ENCODE measurements around the gene ZNF837. TPM values are rescaled to one million over a fixed set of nuclear protein-coding genes. Genes with fewer than 3 reads are reported as not detected.
A peak's percentile ranks its signal among the peaks of the same experiment; 100 is the strongest.

The ZNF837 gene
- total and polyA plus RNA-seq, 2 donors (not counting 1 experiment from before 2014, with no cell fraction given): 0.27 to 1.8 TPM

GRCh38 chr19:58362272-58362994 is 18.4 kb downstream of the ZNF837 start, which contains the start of gene ZNF497:
Gene ZNF497, minus strand, starts transcription at chr19:58362751. Its CDS starts 5,116 bp downstream, at chr19:58357635.
- peak within 1 kb of the TSS; percentile 99 for H3K4me2 ChIP-seq (ENCODE audit: extremely low read depth, insufficient read depth, low read length)
- peak; percentile 94 to 97 for DNase-seq (ENCODE audit: low read depth in 2 of 2)
- no peaks in the 10 kb centered on the region for H3K9me3 ChIP-seq (ENCODE audit: control insufficient read depth, insufficient read depth, low read depth, low read length)
- TF ChIP-seq EZH2 (IDR thresholded peaks at IDR 0.05; ENCODE audit: low read length, missing control alignments) (no peak), CTCF (conservative IDR thresholded peaks at IDR 0.05 in 1 of 2, IDR thresholded peaks at IDR 0.05 in 1 of 2; ENCODE audit: low read depth in 1 of 2, low read length in 2 of 2) (no peak)
- peak within 1 kb of the TSS; percentile 61 to 85 (median 77) for H3K4me3 ChIP-seq (replicated peaks in 1 of 4; ENCODE audit: control extremely low read depth in 1 of 4, insufficient read depth in 1 of 4, low read depth in 3 of 4, low read length in 4 of 4)
- no peaks in the 10 kb centered on the region for H3K79me2 ChIP-seq (ENCODE audit: control insufficient read depth, insufficient read depth, low read length)
- peak within 1 kb of the TSS; percentile 97 for H3K27ac ChIP-seq (ENCODE audit: insufficient read depth, low read length)
- H3K9ac ChIP-seq (ENCODE audit: insufficient read depth, low read length): peak within 1 kb of the TSS; percentile 94
- H3K4me1 ChIP-seq (ENCODE audit: control insufficient read depth, extremely low read depth, insufficient read depth, low read length): peaks cover 2% of the 10 kb centered on the region
- H3K27me3 ChIP-seq (ENCODE audit: control insufficient read depth, insufficient read depth, low read length): no peaks in the 10 kb centered on the region
- no peaks in the 10 kb centered on the region for H4K20me1 ChIP-seq (ENCODE audit: control insufficient read depth, extremely low read depth, insufficient read depth, low read length)
- no peaks in the 10 kb centered on the region for H3K36me3 ChIP-seq (ENCODE audit: control insufficient read depth, insufficient read depth, low read length)
- peak within 1 kb of the TSS; percentile 94 for H2AFZ ChIP-seq (ENCODE audit: low read length)

GRCh38 chr19:58361900-58362271 is 18.9 kb downstream of the ZNF837 start:
- H3K36me3 ChIP-seq (ENCODE audit: control insufficient read depth, insufficient read depth, low read length): no peaks in the 10 kb centered on the region
- peak overlapping the region; percentile 94 for H3K9ac ChIP-seq (ENCODE audit: insufficient read depth, low read length)
- no peaks in the 10 kb centered on the region for H3K79me2 ChIP-seq (ENCODE audit: control insufficient read depth, insufficient read depth, low read length)
- H2AFZ ChIP-seq (ENCODE audit: low read length): peak overlapping the region; percentile 75
- H3K4me2 ChIP-seq (ENCODE audit: extremely low read depth, insufficient read depth, low read length): peak overlapping the region; percentile 99
- H3K9me3 ChIP-seq (ENCODE audit: control insufficient read depth, insufficient read depth, low read depth, low read length): no peaks in the 10 kb centered on the region
- H3K4me3 ChIP-seq (replicated peaks in 1 of 4; ENCODE audit: control extremely low read depth in 1 of 4, insufficient read depth in 1 of 4, low read depth in 3 of 4, low read length in 4 of 4): peak overlapping the region; percentile 59 to 85 (median 77)
- H3K27ac ChIP-seq (ENCODE audit: insufficient read depth, low read length): peak overlapping the region; percentile 97
- no peaks in the 10 kb centered on the region for H4K20me1 ChIP-seq (ENCODE audit: control insufficient read depth, extremely low read depth, insufficient read depth, low read length)
- H3K27me3 ChIP-seq (ENCODE audit: control insufficient read depth, insufficient read depth, low read length): no peaks in the 10 kb centered on the region
- peaks cover 2% of the 10 kb centered on the region for H3K4me1 ChIP-seq (ENCODE audit: control insufficient read depth, extremely low read depth, insufficient read depth, low read length)
- TF ChIP-seq EZH2 (IDR thresholded peaks at IDR 0.05; ENCODE audit: low read length, missing control alignments) (no peak), CTCF (conservative IDR thresholded peaks at IDR 0.05 in 1 of 2, IDR thresholded peaks at IDR 0.05 in 1 of 2; ENCODE audit: low read depth in 1 of 2, low read length in 2 of 2) (no peak)
- no peak for DNase-seq (ENCODE audit: low read depth in 2 of 2)

- Histone ChIP-seq H3K4me1 (ENCODE audit: control insufficient read depth, extremely low read depth, insufficient read depth, low read length) (peaks cover 2% of the 10 kb centered on the region), H3K36me3 (ENCODE audit: control insufficient read depth, insufficient read depth, low read length) (no peaks in the 10 kb centered on the region), H3K4me3 (replicated peaks in 1 of 4; ENCODE audit: control extremely low read depth in 1 of 4, insufficient read depth in 1 of 4, low read depth in 3 of 4, low read length in 4 of 4) (no peak overlapping the region), H3K27ac (ENCODE audit: insufficient read depth, low read length) (no peak overlapping the region), H2AFZ (ENCODE audit: low read length) (no peak overlapping the region), H4K20me1 (ENCODE audit: control insufficient read depth, extremely low read depth, insufficient read depth, low read length) (no peaks in the 10 kb centered on the region), H3K9ac (ENCODE audit: insufficient read depth, low read length) (no peak overlapping the region), H3K79me2 (ENCODE audit: control insufficient read depth, insufficient read depth, low read length) (no peaks in the 10 kb centered on the region), H3K4me2 (ENCODE audit: extremely low read depth, insufficient read depth, low read length) (no peak overlapping the region), H3K27me3 (ENCODE audit: control insufficient read depth, insufficient read depth, low read length) (no peaks in the 10 kb centered on the region), H3K9me3 (ENCODE audit: control insufficient read depth, insufficient read depth, low read depth, low read length) (no peaks in the 10 kb centered on the region)
- TF ChIP-seq CTCF (conservative IDR thresholded peaks at IDR 0.05 in 1 of 2, IDR thresholded peaks at IDR 0.05 in 1 of 2; ENCODE audit: low read depth in 1 of 2, low read length in 2 of 2): no peak
- TF ChIP-seq EZH2 (IDR thresholded peaks at IDR 0.05; ENCODE audit: low read length, missing control alignments): no peak
- DNase-seq (ENCODE audit: low read depth in 2 of 2): no peak
These were observed 23.2 kb downstream of the ZNF837 start for GRCh38 chr19:58357481-58358145.
